Endothelial cell of umbilical vein (primary cell): ENCODE measurements around the gene TMEM151A.

Experiments
- CTCF ChIP-seq, 2 donors: IDR thresholded peaks; 1 replicate in 1 of 2; 2 replicates in 1 of 2; pipeline ENCODE4 v1.5.1; 2011; ENCODE audit warnings: low read length in 2 of 2, mild to moderate bottlenecking in 2 of 2, moderate library complexity in 2 of 2, control low read depth in 1 of 2, inconsistent platforms in 1 of 2, low read depth in 1 of 2; ENCODE audit not compliant: insufficient read depth in 1 of 2; ENCODE audit errors: extremely low read depth in 1 of 2
- EZH2 ChIP-seq: IDR thresholded peaks from 2 replicates; pipeline ENCODE4 v1.6.1; 2012; ENCODE audit warnings: borderline replicate concordance, low read depth, mild to moderate bottlenecking, moderate library complexity, low read length, inconsistent platforms; ENCODE audit not compliant: severe bottlenecking
- GATA2 ChIP-seq: IDR thresholded peaks from 2 replicates; pipeline ENCODE4 v1.7.0; 2011; ENCODE audit warnings: low read depth, mild to moderate bottlenecking, moderate library complexity, mixed read lengths, low read length; ENCODE audit not compliant: insufficient read length, insufficient read depth
- JUN ChIP-seq: IDR thresholded peaks from 2 replicates; pipeline ENCODE4 v1.6.1; 2011; ENCODE audit warnings: borderline replicate concordance, low read depth; ENCODE audit not compliant: insufficient read length, insufficient read depth
- MAX ChIP-seq: IDR thresholded peaks from 2 replicates; pipeline ENCODE4 v1.6.1; 2011; ENCODE audit not compliant: insufficient read depth, insufficient read length
- MYC ChIP-seq: IDR thresholded peaks from one replicate; pipeline ENCODE4 v1.6.1; 2011; ENCODE audit warnings: mild to moderate bottlenecking, low read depth, low read length
- POLR2A ChIP-seq: IDR thresholded peaks from 2 replicates; pipeline ENCODE4 v1.6.1; 2012; ENCODE audit warnings: low read depth, mild to moderate bottlenecking, control low read depth, low read length
- POLR2AphosphoS5 ChIP-seq: IDR thresholded peaks from 2 replicates; pipeline ENCODE4 v1.6.1; 2012; ENCODE audit warnings: low read depth, mild to moderate bottlenecking, control low read depth, low read length, moderate library complexity; ENCODE audit not compliant: insufficient read depth

DNA sequence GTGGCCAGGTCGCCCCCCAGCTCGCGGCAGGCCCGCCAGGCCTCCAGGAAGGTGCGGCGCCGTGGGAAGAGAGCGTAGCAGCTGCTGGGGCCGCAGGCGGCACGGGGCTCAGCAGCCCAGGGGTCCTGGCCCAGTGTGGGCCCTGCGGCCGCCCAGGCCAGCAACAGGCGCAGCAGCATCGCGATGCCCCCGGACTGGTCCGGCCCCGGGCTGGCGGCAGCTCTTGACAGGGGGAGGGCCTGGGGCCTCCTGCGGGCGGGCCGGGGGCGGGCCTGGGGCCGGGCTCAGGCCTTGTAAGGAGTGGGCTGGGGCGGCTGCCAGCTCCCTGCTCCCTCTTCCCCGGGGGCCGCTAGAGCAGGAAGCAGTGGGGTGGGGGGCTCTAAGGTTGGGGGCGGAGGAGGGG, 25.2 kb downstream of the TMEM151A start, which contains the start of gene CD248:
- peak; percentile 74 for TF ChIP-seq EZH2
- TF ChIP-seq CTCF (IDR thresholded peaks at IDR 0.05; ENCODE audit: extremely low read depth in 1 of 2, insufficient read depth in 1 of 2, low read depth in 1 of 2, low read length in 2 of 2) = no peak
- no peak for TF ChIP-seq POLR2AphosphoS5
- no peak for TF ChIP-seq POLR2A
- no peak for TF ChIP-seq MYC
- no peak for TF ChIP-seq MAX
- TF ChIP-seq GATA2 = no peak
- TF ChIP-seq JUN = no peak
